Melanocyte of skin (primary cell): Measurements from ENCODE around the gene PER2. TPM values are rescaled to one million over a fixed set of nuclear protein-coding genes. Genes with fewer than 3 reads are reported as not detected.

Experiments
- total RNA-seq, 2 donors: library from RNA; depleted of rRNA; stranded (reverse); fragments of >200 nt; gene quantifications; 2 replicates each; pipeline ENCODE4 v1.2.3, GENCODE V29; 2012

Gene PER2, protein sequence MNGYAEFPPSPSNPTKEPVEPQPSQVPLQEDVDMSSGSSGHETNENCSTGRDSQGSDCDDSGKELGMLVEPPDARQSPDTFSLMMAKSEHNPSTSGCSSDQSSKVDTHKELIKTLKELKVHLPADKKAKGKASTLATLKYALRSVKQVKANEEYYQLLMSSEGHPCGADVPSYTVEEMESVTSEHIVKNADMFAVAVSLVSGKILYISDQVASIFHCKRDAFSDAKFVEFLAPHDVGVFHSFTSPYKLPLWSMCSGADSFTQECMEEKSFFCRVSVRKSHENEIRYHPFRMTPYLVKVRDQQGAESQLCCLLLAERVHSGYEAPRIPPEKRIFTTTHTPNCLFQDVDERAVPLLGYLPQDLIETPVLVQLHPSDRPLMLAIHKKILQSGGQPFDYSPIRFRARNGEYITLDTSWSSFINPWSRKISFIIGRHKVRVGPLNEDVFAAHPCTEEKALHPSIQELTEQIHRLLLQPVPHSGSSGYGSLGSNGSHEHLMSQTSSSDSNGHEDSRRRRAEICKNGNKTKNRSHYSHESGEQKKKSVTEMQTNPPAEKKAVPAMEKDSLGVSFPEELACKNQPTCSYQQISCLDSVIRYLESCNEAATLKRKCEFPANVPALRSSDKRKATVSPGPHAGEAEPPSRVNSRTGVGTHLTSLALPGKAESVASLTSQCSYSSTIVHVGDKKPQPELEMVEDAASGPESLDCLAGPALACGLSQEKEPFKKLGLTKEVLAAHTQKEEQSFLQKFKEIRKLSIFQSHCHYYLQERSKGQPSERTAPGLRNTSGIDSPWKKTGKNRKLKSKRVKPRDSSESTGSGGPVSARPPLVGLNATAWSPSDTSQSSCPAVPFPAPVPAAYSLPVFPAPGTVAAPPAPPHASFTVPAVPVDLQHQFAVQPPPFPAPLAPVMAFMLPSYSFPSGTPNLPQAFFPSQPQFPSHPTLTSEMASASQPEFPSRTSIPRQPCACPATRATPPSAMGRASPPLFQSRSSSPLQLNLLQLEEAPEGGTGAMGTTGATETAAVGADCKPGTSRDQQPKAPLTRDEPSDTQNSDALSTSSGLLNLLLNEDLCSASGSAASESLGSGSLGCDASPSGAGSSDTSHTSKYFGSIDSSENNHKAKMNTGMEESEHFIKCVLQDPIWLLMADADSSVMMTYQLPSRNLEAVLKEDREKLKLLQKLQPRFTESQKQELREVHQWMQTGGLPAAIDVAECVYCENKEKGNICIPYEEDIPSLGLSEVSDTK (N-terminal part only)
- 1 to 10 TPM in 1 of 2 donors, under 1 TPM in 1; 0.34 to 2.0 TPM for total RNA-seq

GRCh38 chr2:238287737-238288649, at the start of gene PER2:
PER2 (minus strand) TSS chr2:238288610; CDS start chr2:238277936, 10,674 bp downstream.

DNA sequence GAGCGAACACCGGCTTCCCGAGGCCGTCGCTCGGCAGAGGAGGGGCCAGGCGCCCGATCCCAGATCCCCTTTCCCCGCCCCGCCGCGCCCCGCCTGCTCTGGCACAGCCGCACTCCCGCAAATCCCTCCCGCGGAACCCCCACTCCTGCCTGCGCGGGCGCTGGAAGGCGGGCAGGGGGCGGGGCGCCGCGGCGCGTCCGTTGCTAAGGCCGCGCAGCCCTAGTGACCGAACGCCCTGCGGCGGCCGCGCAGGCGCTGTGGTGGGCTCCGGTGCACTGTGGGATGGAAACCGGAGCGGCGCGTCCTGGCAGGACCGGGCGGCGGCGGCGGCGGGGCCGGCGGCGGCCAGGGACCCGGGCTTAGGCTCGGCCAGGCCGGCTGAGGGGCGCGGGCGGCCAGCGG, 31.8 kb upstream of the PER2 start, which contains the start of gene TRAF3IP1:
Gene TRAF3IP1, plus strand, starts transcription at position 273 of the 402 bp plus-strand sequence. CDS start 145 bp downstream, outside the sequence.

GRCh38 chr2:238239863-238240756, 48.3 kb downstream of the PER2 start, which contains the start of gene HES6:
HES6 (minus strand) TSS chr2:238240038; CDS start chr2:238239905, 133 bp downstream.

DNA sequence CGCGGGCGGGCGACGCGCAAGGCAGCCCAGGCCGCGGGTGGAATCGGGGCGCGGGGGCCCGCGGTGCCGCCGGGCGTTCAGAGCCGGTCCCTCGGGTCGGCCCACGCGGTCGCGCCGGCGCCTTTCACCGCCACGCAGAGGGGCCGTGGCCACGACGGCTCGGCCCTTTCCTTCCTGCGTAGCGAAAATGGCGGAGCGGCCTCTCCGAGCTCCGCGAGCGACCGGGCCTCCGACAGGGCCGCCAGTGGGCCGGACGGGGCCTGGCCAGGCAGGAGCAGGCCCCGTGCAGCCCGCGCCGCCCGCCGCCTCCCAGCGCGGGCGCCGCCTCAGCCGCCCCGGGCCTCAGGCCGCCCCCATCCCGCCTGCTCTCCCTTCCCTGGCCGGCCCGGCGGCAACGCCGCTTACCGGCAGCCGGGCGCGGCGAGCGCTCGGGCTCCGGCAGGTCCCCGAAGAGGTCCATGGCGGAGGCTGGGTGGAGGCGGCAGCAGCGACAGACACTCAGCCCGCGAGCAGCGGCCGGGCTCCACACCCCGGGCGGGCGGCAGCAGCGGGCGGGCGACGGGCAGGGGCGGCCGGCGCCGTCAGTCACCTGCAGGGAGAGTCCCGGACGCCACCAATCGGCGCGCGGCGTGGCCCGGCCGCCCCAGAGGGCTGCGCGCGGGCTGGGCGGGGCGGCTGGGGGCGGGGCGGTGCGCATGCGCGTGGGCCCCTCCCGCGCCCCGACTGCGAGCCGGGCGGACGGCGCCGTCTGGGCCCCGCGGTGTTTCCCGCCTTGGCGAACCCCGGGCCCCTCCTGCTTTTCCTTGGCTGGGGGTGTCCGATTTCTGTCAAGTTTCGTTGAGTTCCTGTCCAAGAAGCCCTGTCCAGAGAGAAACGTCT, 85.1 kb downstream of the PER2 start, which contains the start of gene ILKAP:
Gene ILKAP, minus strand, starts transcription at position 602 of the 879 bp plus-strand sequence. Its CDS starts 142 bp downstream, at position 460.

Other genes starting within 250 kb of the PER2 start
- 10 to 100 TPM; 13.4 to 37.6 TPM for gene SCLY, start 227.6 kb downstream of the PER2 start, total RNA-seq
- gene ESPNL, start 188.3 kb downstream of the PER2 start, total RNA-seq, result under 1 TPM in 1 of 2 donors, not detected in 1; under 0.01 TPM
- not detected for gene KLHL30, start 149.9 kb downstream of the PER2 start, total RNA-seq
- gene ERFE, start 129.6 kb downstream of the PER2 start, total RNA-seq, result 1 to 10 TPM in 1 of 2 donors, under 1 TPM in 1; 0.34 to 2.0 TPM
- gene ILKAP, start 84.9 kb downstream of the PER2 start, total RNA-seq, result 10 to 100 TPM; 73.0 to 91.2 TPM
- 100 to 1,000 TPM; 118 to 159 TPM for gene HES6, start 48.6 kb downstream of the PER2 start, total RNA-seq
- 1 to 10 TPM; 5.0 to 7.6 TPM for gene TRAF3IP1, start 31.9 kb upstream of the PER2 start, total RNA-seq
- 10 to 100 TPM; 12.4 to 12.7 TPM for gene ASB1, start 138.3 kb upstream of the PER2 start, total RNA-seq